ENCODE data around the gene GPRIN1.
"Not testable (repeated sequence)": the region's sequence is repeated elsewhere in the genome, so short reads cannot be mapped to it uniquely, and the experiment has no call there.

DNA sequence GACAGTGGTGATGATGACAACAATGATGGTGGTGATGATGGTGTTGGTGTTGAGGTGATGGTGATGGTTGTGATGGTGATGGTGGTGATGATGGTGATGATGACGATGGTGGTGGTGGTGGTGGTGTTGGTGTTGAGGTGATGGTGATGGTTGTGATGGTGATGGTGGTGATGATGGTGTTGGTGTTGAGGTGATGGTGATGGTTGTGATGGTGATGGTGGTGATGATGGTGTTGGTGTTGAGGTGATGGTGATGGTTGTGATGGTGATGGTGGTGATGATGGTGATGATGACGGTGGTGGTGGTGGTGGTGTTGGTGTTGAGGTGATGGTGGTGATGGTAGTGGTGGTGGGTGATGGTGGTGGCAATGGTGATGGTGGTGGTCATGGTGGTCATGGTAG is 18.3 kb downstream of the GPRIN1 start:
- TF ChIP-seq, protein P1, sequence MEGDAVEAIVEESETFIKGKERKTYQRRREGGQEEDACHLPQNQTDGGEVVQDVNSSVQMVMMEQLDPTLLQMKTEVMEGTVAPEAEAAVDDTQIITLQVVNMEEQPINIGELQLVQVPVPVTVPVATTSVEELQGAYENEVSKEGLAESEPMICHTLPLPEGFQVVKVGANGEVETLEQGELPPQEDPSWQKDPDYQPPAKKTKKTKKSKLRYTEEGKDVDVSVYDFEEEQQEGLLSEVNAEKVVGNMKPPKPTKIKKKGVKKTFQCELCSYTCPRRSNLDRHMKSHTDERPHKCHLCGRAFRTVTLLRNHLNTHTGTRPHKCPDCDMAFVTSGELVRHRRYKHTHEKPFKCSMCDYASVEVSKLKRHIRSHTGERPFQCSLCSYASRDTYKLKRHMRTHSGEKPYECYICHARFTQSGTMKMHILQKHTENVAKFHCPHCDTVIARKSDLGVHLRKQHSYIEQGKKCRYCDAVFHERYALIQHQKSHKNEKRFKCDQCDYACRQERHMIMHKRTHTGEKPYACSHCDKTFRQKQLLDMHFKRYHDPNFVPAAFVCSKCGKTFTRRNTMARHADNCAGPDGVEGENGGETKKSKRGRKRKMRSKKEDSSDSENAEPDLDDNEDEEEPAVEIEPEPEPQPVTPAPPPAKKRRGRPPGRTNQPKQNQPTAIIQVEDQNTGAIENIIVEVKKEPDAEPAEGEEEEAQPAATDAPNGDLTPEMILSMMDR (IDR thresholded peaks at IDR 0.05) = not testable (repeated sequence)
- not testable (repeated sequence) for TF ChIP-seq EZH2 (IDR thresholded peaks at IDR 0.05; ENCODE audit: borderline replicate concordance, insufficient read depth, low read depth, low read length, poor library complexity, severe bottlenecking)

Data from B cell (primary cell).